GM03348 (cell line): ENCODE measurements around the gene NUP210.

Source experiments
- DNase-seq: peaks from one replicate; pipeline ENCODE4 v3.0.0; 2012; ENCODE audit warnings: low spot score

The NUP210 gene

DNA sequence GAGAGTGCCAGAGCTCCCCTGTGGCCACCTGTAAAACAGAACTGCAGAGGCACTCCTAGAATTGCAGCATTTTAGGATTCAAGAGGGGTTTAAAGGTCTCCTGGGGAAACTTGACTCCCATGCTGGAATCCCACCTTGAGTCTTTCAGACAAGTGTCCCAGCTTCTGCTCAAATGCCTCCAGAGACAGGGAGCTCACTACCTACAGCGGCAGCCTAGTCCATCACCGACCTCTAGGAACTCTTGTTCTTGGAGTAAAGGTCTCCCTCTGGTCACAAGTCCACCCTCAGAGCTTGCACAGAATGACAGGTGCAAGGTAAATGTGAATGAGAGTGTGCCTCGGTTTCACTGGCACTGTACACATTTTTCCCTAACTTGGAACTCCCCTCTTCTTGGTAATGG is 72.0 kb downstream of the NUP210 start:
- DNase-seq = no peak

DNA sequence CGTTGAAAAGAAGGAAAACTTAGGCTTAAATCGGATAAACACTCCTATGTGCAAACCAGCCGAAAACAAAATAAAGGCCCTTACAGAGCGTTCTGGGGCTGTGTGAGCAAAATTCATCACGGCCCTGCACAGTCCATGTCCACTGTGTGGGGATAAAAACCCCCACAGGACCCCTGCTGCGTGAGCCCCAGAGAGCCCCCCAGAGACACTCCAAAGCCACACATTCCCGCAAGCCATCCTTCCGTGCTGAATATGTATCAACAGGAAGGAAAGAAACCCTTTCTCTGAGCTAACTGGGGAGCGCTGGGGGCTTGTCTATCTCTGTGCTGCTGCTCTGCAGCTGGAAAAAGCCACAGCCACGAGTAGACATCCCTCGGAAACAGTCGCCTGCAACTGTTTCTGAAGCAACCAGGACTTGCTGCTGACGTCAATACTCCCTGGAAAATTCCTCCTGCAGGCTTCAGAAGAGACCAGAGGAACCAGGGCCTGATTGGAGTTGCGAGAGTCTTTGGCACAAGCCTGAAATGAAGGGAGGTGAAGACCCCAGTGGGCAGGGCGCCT is 72.7 kb downstream of the NUP210 start:
- DNase-seq = no peak

GRCh38 chr3:13346481-13347389 is 73.4 kb downstream of the NUP210 start:
- no peak for DNase-seq

DNA sequence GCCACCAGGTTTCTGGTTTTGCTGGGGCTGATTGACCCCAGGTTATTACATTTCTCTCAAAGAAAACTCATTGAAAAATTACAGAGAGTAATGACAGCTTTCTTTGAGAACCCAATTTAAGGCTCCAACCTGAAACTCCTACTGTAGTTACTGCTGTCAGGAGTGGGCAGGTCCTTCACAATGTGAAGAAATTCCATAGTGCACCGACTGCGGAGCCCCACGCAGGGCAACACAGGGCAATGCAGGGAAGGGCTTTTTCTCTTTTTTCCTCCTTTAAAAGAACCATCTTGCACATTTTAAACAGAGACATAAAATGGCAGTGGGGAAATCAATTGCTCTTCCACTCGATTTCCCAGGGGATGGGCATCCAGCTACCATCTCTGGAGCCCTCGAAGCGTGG is 74.3 kb downstream of the NUP210 start:
- DNase-seq = no peak

DNA sequence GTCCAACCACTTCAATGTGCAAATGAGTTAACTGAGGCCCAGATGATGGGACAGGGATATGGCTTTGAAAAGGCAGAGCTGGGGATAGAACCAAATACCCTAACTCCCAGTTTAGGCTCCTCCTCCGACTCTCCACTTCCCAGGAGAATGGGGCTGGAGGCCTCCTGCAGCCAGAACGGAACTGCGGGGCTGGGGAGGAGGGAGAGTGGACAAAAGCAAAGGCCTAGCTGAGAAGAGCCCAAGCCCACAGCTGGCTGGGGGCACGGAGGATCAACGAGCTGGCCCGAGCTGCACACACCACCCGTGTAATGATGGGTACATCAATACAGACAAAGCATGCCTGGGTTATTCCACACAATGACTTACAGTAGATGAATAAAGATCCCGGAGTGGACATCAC is 74.8 kb downstream of the NUP210 start:
- DNase-seq = no peak

DNA sequence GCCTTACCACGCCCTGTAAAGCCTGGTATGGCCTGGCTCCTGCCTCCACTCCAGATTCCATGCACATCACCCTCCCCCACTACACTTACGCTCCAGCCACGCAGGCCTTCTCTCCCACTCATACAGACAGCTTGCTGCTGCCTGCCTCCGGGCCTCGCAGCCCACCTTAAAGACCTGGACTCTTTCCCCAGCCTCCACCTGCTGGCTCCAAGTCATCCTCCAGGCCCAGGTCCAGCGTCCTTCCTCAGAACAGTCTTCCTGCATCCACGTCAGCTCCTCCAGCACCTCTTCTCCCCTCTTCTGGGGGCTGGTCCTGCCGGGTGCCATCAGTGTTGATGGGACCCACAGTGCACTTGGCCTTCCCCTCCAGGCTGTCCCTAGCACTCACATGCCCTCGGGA is 75.5 kb downstream of the NUP210 start:
- DNase-seq = no peak

DNA sequence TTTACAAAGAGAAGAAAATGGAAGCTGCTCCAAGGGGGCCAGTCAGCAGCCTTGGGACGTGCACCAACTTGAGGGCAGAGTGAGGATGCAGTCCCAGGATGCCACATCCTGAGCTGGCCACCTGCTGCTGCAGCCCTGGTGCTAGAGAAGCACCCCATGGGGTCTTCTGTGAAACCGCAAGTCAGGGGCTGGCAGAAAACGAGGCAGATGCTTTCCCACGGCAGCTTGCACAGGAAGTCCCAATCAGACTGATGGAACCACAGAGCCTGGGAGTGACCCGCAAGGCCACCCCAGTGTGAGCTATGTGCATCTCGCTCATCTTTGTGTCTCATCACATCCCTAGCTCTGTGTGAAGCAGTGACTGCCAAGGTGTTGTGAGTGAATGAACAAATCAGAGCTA is 76.5 kb downstream of the NUP210 start:
- no peak for DNase-seq

DNA sequence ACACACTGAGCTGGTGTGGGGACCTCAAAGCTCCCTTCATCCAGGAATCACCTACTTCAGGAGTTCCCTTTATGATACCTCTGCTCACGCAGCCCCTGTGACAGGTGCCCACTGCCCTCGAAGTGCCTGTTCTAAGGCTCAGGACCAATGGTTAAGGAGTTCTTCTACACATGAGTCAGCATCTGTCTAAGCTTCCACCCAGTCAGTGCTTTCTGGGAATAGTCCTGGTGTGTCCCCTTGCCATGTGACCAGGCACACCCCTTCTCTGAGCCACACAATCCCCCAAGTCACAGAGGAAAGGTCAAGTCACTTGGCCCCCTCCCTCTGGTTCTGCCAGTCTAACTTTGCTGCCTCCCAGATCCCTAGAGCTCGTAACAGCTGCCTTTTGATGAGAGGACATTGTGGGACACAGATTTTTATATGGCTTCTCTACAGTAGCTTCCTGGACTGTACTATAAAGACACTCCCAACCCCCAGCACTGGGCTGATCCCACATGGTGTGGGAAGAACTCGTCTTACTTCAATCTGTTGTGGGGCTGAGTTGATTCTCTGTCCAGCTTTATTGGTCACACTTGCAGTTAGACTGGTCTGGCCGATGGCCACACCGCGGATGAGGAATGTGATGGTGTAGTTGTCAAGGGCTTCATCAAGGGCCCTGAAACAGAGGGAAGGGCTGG is 78.8 kb downstream of the NUP210 start:
- no peak for DNase-seq

DNA sequence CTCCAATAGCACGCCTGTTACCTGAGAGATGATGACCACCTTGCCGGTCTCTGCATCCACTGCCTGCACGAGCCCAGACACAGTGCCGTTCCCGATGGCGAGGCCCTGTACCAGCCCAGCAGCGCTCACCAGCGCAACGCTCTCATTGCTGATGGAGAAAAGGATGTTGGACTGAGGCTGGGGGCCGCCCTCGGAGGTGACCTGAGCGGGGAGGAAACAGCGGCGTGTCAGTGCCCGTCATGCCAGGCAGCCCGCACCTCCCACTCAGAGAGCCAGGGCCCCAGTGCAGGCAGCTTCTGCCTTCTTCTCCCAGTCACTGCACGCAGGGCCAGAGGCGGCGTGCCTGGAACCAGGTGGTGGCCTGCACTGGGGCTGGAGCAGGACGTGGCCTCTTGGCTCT is 80.3 kb downstream of the NUP210 start:
- DNase-seq = no peak

- no peak for DNase-seq
Observed at GRCh38 chr3:13338996-13339395, 81.1 kb downstream of the NUP210 start.

DNA sequence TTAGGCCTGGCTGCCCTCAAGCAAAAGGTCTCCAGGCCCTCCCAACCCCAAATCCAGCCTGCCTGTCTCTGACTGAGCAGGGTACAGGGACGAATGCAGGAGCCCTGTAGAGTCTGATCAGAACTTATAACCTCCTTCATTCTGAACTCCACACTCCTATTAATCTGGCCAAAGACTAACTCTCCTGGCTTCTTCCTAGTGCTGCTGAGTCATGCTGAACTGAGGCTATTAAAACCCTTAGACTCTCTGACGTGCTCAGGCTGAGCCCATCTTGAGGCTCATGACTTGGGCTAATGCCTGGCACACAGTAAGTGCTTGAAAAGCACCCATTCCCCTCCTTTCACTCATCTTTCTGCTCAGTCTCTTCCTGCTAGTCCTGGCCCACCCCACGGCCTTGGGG is 81.9 kb downstream of the NUP210 start:
- DNase-seq = no peak

DNA sequence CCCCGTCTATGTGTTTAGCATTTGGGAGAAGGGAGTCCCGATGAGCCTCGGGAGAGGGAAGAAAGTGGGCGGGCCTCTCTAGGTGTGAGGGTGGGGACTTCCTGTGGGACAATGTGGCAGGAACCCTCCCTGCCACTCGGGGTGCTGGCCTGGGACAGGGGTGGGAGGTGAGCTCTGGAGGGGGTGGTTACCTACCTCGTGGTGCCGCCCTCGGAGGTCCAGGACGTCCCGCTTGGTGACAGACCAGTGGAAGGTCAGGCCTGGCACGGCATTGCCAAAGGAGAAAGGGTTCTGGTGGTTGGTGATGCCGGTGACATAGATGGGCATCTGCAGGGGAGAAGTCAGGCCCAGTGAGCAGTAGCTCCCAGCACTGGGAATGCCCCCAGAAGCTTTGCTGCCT is 83.5 kb downstream of the NUP210 start:
- DNase-seq = no peak

GRCh38 chr3:13335503-13335902 is 84.6 kb downstream of the NUP210 start:
- no peak for DNase-seq

GRCh38 chr3:13335059-13335458 is 85.1 kb downstream of the NUP210 start:
- DNase-seq = no peak

DNA sequence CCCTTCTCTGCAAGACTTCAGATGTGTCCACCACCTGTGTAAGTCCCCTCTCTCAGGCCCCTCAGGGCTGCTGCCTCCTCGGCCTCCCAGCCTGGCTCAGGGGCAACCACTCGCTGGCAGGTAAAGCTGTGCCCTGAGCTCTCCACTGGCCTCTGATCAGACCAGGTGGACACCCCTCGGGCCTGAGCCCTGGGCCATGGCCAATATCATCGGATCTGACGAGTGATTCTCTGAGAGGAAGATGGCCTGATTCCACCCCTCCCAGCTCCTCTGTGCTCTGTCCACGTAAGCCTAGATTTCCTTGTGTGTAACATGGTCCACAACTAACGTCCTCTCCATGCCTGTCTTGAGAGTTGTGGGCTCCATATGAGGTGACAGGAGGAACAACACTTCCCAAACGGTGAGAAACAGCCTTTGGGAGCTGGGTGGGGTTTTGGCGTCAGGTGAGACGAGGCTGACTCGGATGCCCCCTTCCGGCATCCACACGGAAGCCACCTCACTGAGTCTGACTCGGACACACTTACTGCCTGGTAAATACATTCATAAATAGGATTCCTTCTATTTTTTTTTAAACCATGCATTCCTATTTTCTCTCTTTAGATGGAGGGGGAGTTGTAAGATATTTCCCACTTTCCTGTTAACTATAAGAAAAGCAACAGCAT is 86.8 kb downstream of the NUP210 start:
- no peak for DNase-seq

DNA sequence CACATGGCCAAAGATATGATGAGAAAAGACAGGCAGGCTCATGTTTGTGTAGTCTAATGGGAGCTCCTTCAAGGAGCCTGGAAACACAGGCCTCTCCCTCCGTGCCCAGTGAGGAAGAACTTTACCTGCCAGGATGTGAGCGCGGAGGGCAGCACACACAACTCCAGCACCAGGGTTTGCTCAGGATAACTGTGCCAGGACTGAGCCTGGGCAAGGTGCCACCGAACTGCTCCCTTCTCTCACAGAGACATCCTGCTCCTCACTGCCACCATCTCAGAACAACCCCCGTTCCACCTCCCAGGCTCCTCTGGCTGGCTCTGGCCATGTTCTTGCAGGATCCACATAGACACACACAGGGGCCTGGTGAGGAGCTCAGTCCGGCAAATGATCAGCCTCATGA is 87.4 kb downstream of the NUP210 start:
- no peak for DNase-seq

DNA sequence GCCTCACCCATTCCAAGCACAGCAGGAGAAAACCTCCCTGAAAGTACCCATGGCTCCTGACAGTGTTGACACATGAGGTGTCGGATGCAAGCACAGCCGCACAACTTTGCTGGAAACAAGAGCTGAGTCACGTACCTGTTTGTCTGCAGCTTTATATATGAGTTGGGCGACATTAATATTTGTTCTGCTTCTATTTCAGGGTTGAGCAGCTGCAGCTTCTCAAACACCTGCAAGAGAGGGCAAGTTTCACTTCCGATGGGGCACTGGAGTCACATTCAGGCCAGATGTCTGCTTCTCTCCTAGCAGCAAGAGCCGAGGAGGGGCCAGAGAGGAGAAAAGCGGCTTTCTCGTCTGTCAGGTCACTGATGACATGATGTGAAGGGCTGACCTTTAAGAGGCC is 88.0 kb downstream of the NUP210 start:
- no peak for DNase-seq

DNA sequence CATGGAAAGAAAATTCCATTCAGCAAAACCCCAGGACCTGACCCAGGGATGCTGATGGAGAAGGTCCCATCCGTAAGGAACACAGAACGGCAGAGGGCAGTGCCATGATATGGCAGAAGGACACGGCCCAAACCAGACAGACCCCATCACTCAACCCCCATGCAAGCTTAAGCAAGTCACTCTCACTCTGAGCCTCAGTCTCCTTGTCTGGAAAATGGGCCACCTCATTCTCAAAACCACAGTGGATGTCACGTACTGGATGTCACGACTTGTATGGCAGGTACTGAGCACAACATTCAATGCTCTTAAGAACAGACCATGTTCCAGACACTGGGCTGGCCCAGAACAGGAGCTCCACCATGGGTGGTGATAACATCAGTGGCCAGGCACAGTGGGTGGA is 90.4 kb downstream of the NUP210 start:
- DNase-seq = no peak

- no peak for DNase-seq
Observed at GRCh38 chr3:13325892-13326443, 94.2 kb downstream of the NUP210 start.

DNA sequence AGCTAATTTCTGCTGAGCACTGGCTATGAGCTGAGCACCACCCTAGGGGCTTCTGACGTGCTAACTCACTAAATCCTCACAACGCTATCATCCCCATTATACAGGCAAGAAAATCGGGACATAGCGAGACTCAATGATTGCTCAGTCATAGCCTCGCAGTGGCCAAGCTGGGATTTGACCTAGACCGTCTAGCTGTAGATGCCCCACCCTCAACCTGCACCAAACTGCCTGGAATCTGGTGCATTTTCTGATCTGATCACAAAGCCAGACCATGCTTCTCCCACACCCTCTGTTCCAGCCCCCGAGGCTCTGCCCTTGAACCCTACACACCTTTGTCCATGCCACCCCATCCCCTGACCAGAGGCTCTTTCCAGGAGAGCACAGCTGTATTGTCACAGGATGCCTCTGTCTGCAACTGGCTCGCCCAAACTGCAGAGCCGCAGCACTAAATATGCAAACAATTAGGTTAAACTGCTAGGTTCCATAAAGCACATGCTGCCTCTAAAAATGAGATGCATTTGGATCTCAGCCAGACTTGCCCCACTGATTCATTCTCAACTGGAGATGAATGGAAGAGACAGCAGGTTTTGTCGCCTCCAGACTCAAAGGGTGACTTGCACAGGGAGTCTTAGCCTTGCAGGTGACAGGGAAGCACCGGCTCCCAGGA is 95.2 kb downstream of the NUP210 start:
- DNase-seq = no peak

- DNase-seq = no peak
Observed at GRCh38 chr3:13323822-13324221, 96.3 kb downstream of the NUP210 start.

DNA sequence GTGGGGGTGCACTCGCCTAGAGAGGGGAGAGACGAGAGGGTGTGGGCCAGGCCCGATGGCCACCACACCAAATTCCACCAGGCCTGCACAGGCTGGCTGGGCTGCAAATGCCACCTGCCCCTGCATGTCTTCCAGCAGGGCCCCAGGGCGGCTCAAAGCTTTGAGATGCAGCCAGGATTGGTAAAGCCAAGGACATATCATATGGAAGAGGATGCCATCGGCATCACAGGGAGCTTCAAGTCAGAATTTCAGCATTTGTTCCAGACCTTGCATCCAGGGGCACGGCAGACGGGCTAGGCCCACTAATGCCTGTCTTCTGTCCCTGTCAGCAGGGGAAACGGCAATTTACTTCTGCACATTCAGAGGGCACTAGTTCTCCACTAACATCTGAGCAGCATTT is 97.8 kb downstream of the NUP210 start:
- no peak for DNase-seq
